ENCODE measurements around the gene LETM1. TPM values are rescaled to one million over a fixed set of nuclear protein-coding genes. Genes with fewer than 3 reads are reported as not detected.
A peak's percentile ranks its signal among the peaks of the same experiment; 100 is the strongest.

Gene LETM1
- polyA plus RNA-seq, 2 donors, result 25.7 to 30.7 TPM

DNA sequence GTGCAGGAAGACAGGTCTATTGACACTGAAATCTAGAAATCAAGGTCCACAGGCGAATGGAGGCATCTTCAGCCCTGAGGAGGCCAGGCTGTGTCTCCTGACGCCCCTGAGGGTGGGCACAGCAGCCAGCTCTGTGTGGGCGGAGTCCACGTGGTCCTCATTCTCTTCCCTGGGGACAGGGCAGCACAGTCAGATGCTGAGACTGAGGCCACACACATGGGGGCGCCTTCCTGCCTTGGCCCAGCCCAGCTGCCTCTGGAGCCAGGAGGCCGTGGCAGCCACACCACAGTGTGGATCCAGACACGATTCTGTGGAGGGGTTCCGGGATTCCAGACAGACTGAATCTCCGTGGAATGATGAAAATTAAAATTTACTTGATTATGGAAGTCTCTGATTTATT, 42.0 kb downstream of the LETM1 start:
- H3K27me3 ChIP-seq (ENCODE audit: control insufficient read depth in 1 of 2, insufficient read depth in 2 of 2, low read length in 2 of 2), result no peaks in the 10 kb centered on the region
- no peak overlapping the region for H3K4me3 ChIP-seq (ENCODE audit: low read depth in 1 of 2, low read length in 2 of 2)
- H3K9me3 ChIP-seq (ENCODE audit: control insufficient read depth in 2 of 2, insufficient read depth in 1 of 2, low read depth in 1 of 2, low read length in 1 of 2), result no peaks in the 10 kb centered on the region
- no peaks in the 10 kb centered on the region for H3K4me1 ChIP-seq (ENCODE audit: control insufficient read depth in 2 of 2, insufficient read depth in 2 of 2, low read length in 1 of 2)
- 68 to 69% methylated on average over 9 of the region's 9 CpGs for WGBS, 2 donors
- no peak overlapping the region for H3K27ac ChIP-seq (ENCODE audit: low read depth in 2 of 2, low read length in 1 of 2)
- H3K36me3 ChIP-seq (ENCODE audit: control insufficient read depth in 2 of 2, insufficient read depth in 2 of 2, low read length in 1 of 2), result peaks cover 8 to 49% of the 10 kb centered on the region in 2 donors

DNA sequence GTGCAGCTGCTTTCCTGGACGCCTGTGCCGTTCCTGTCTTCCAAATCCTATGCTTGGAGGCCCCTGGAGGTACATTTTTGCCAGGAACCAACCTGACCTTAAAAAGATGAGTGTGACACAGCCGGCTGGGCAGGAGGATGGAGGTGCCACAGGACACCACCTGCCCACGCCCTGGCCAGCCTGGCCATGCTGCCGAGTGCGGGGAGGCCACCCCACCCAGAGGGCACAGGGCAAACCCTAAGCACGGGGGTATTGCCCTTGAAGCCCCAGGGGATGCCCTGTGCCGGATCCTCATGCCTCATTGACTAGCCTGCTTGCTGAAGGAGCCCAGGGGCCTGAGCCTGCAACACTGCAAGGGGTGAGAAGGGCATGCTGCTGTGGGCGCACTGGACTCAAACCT, 42.7 kb downstream of the LETM1 start:
- Histone ChIP-seq H3K36me3 (ENCODE audit: control insufficient read depth in 2 of 2, insufficient read depth in 2 of 2, low read length in 1 of 2) (peaks cover 7 to 47% of the 10 kb centered on the region in 2 donors), H3K27me3 (ENCODE audit: control insufficient read depth in 1 of 2, insufficient read depth in 2 of 2, low read length in 2 of 2) (no peaks in the 10 kb centered on the region), H3K9me3 (ENCODE audit: control insufficient read depth in 2 of 2, insufficient read depth in 1 of 2, low read depth in 1 of 2, low read length in 1 of 2) (no peaks in the 10 kb centered on the region), H3K4me3 (ENCODE audit: low read depth in 1 of 2, low read length in 2 of 2) (no peak overlapping the region), H3K27ac (ENCODE audit: low read depth in 2 of 2, low read length in 1 of 2) (no peak overlapping the region), H3K4me1 (ENCODE audit: control insufficient read depth in 2 of 2, insufficient read depth in 2 of 2, low read length in 1 of 2) (no peaks in the 10 kb centered on the region)
- WGBS, 2 donors, result 67 to 71% methylated on average over 9 of the region's 9 CpGs

DNA sequence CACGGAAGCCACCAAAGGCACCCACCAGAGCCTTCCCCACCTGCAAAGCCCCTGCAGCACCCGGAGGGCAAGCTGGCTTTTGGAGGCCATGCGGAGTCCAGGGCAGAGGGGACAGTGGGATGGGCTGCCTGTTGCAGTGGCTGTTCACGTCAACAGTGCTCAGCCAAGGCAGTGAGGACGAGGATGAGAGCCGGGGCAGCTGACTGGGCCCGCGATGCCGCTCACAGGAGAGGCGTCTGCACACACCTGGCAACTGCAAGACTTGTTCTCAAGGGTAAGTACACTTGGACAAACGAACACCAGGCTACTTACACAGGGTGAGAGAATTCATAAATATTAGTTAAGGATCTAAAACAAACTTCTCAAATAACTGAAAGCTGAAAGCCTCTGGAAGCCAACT, 43.2 kb downstream of the LETM1 start:
- 73 to 81% methylated on average over 11 of the region's 11 CpGs for WGBS, 2 donors
- Histone ChIP-seq H3K27me3 (ENCODE audit: control insufficient read depth in 1 of 2, insufficient read depth in 2 of 2, low read length in 2 of 2) (no peaks in the 10 kb centered on the region), H3K36me3 (ENCODE audit: control insufficient read depth in 2 of 2, insufficient read depth in 2 of 2, low read length in 1 of 2) (peaks cover 7 to 46% of the 10 kb centered on the region in 2 donors), H3K27ac (ENCODE audit: low read depth in 2 of 2, low read length in 1 of 2) (no peak overlapping the region), H3K4me1 (ENCODE audit: control insufficient read depth in 2 of 2, insufficient read depth in 2 of 2, low read length in 1 of 2) (no peaks in the 10 kb centered on the region), H3K9me3 (ENCODE audit: control insufficient read depth in 2 of 2, insufficient read depth in 1 of 2, low read depth in 1 of 2, low read length in 1 of 2) (no peaks in the 10 kb centered on the region), H3K4me3 (ENCODE audit: low read depth in 1 of 2, low read length in 2 of 2) (no peak overlapping the region)

DNA sequence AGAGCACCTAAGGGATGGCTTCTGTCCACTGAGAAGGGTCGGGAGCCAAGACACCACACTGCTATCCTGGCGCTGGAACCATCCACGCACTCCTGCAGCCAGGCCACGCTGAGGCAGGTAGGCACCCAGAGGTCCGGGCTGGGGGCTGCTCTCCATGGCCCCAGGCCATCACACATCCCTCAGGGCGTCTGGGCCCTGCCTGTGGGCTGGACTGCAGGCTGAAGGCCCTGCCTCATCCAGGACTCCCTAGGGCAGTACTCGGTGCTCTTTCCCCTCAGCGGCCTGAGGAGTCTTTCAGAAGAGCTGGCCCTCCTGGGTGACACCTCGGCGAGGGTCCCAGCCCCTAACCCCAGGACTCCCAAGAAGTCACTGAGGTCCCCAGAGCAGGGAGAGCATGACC, 45.2 kb downstream of the LETM1 start:
- no peak overlapping the region for H3K4me3 ChIP-seq (ENCODE audit: low read depth in 1 of 2, low read length in 2 of 2)
- WGBS, 2 donors, result 83 to 86% methylated on average over 10 of the region's 10 CpGs
- H3K4me1 ChIP-seq (ENCODE audit: control insufficient read depth in 2 of 2, insufficient read depth in 2 of 2, low read length in 1 of 2), result no peaks in the 10 kb centered on the region
- H3K27ac ChIP-seq (ENCODE audit: low read depth in 2 of 2, low read length in 1 of 2), result no peak overlapping the region
- no peaks in the 10 kb centered on the region for H3K9me3 ChIP-seq (ENCODE audit: control insufficient read depth in 2 of 2, insufficient read depth in 1 of 2, low read depth in 1 of 2, low read length in 1 of 2)
- peaks cover 0 to 49% of the 10 kb centered on the region in 2 donors for H3K36me3 ChIP-seq (ENCODE audit: control insufficient read depth in 2 of 2, insufficient read depth in 2 of 2, low read length in 1 of 2)
- no peaks in the 10 kb centered on the region for H3K27me3 ChIP-seq (ENCODE audit: control insufficient read depth in 1 of 2, insufficient read depth in 2 of 2, low read length in 2 of 2)

DNA sequence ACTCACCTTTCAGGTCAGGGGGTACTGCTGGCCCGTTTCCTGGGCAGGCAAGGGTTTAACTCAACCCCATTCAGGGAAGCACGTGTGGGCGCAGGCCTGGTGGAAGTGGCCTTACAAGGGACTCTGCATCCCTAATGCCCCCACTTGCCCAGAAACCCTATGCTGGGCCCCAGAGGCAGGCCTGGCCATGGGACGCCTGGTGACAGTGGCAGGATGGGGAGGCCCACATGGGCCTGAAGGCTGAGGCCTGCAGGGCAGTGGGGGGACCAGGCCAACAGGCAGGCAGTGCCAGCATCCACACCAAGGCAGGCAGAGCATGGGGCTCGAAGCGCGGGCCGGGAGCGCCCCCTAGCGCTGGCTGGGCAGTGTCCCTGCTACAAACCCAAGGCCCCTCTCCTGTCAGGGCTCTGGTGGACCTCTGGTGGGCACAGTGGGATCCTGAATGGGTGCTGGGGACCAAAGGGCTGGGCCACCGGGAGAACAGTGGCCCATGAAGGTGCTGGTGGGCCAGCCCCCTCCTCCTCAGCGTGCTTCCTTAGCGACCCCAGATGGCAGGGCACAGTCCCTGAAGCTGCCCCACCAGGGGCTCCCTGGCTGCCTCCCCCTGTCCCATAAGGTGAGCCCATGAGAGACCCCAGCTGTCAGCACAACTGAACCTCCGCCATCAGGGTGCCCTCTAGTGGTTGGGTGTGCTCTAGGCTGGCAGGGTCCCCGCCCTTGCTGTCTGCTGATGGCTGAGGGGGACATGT, 46.0 kb downstream of the LETM1 start:
- no peaks in the 10 kb centered on the region for H3K4me1 ChIP-seq (ENCODE audit: control insufficient read depth in 2 of 2, insufficient read depth in 2 of 2, low read length in 1 of 2)
- no peaks in the 10 kb centered on the region for H3K9me3 ChIP-seq (ENCODE audit: control insufficient read depth in 2 of 2, insufficient read depth in 1 of 2, low read depth in 1 of 2, low read length in 1 of 2)
- peaks cover 0 to 52% of the 10 kb centered on the region in 2 donors for H3K36me3 ChIP-seq (ENCODE audit: control insufficient read depth in 2 of 2, insufficient read depth in 2 of 2, low read length in 1 of 2)
- 24 to 29% methylated on average over 14 to 15 of the region's 15 CpGs for WGBS, 2 donors
- H3K27me3 ChIP-seq (ENCODE audit: control insufficient read depth in 1 of 2, insufficient read depth in 2 of 2, low read length in 2 of 2), result no peaks in the 10 kb centered on the region
- H3K4me3 ChIP-seq (ENCODE audit: low read depth in 1 of 2, low read length in 2 of 2), result no peak overlapping the region
- H3K27ac ChIP-seq (ENCODE audit: low read depth in 2 of 2, low read length in 1 of 2), result peak overlapping the region; percentile 9 to 51

DNA sequence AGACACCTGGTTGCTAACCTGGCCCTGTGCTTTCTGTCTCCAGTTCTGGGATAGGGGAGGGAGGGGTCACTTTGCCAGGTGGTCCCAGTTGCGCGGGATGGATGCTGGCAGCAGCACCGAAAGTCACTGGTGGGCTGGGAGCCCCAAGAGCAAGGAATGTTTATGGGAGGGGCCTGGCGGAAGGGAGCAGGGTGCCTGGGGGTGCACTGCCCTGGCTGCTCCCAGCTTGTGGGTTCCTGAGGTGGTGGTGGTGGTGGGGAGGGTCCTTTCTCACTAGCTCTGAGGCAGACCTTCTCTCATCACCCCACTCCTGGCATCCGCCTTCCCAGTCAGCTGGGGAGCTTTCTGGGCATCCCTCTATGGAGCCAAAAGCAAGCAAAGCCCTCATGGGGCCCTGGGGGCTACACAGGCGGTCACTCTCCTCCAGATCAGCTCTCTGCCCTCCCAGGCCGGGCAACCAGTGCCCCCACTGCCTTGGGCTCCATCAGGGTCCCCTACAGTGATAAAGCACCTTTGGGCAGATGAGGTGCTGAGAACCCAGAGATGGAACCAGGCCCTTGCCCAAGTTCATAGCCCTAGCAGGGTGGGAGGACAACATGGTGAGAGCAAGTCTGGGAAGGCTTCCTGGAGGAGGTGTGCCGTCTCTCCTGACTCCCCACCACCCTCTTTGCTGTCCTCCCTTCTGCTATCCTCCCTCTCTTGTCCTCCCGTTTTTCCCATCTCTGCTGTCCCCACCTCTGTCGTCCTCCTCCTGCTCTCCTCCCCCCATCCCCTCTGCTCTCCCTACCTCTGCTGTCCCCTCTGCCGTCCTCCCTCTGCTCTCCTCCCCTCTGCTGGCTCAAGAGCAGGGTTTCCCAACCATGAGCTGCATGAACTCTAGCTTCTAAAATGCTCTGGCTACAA, 46.9 kb downstream of the LETM1 start:
- no peaks in the 10 kb centered on the region for H3K4me1 ChIP-seq (ENCODE audit: control insufficient read depth in 2 of 2, insufficient read depth in 2 of 2, low read length in 1 of 2)
- no peak overlapping the region for H3K4me3 ChIP-seq (ENCODE audit: low read depth in 1 of 2, low read length in 2 of 2)
- WGBS, 2 donors, result 74 to 75% methylated on average over 11 of the region's 11 CpGs
- peaks cover 0 to 53% of the 10 kb centered on the region in 2 donors for H3K36me3 ChIP-seq (ENCODE audit: control insufficient read depth in 2 of 2, insufficient read depth in 2 of 2, low read length in 1 of 2)
- H3K27ac ChIP-seq (ENCODE audit: low read depth in 2 of 2, low read length in 1 of 2), result peak overlapping the region; percentile 9 to 20
- no peaks in the 10 kb centered on the region for H3K27me3 ChIP-seq (ENCODE audit: control insufficient read depth in 1 of 2, insufficient read depth in 2 of 2, low read length in 2 of 2)
- no peaks in the 10 kb centered on the region for H3K9me3 ChIP-seq (ENCODE audit: control insufficient read depth in 2 of 2, insufficient read depth in 1 of 2, low read depth in 1 of 2, low read length in 1 of 2)

DNA sequence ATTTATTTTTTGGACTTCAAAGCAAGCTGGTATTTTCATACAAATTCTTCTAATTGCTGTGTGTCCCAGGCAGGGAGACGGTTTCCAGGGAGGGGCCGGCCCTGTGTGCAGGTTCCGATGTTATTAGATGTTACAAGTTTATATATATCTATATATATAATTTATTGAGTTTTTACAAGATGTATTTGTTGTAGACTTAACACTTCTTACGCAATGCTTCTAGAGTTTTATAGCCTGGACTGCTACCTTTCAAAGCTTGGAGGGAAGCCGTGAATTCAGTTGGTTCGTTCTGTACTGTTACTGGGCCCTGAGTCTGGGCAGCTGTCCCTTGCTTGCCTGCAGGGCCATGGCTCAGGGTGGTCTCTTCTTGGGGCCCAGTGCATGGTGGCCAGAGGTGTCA, 47.6 kb downstream of the LETM1 start:
- H3K36me3 ChIP-seq (ENCODE audit: control insufficient read depth in 2 of 2, insufficient read depth in 2 of 2, low read length in 1 of 2), result peaks cover 0 to 52% of the 10 kb centered on the region in 2 donors
- H3K4me1 ChIP-seq (ENCODE audit: control insufficient read depth in 2 of 2, insufficient read depth in 2 of 2, low read length in 1 of 2), result no peaks in the 10 kb centered on the region
- WGBS, 2 donors, result 71% methylated on average over 6 of the region's 6 CpGs
- no peaks in the 10 kb centered on the region for H3K27me3 ChIP-seq (ENCODE audit: control insufficient read depth in 1 of 2, insufficient read depth in 2 of 2, low read length in 2 of 2)
- H3K4me3 ChIP-seq (ENCODE audit: low read depth in 1 of 2, low read length in 2 of 2), result no peak overlapping the region
- H3K27ac ChIP-seq (ENCODE audit: low read depth in 2 of 2, low read length in 1 of 2), result no peak overlapping the region
- H3K9me3 ChIP-seq (ENCODE audit: control insufficient read depth in 2 of 2, insufficient read depth in 1 of 2, low read depth in 1 of 2, low read length in 1 of 2), result no peaks in the 10 kb centered on the region

DNA sequence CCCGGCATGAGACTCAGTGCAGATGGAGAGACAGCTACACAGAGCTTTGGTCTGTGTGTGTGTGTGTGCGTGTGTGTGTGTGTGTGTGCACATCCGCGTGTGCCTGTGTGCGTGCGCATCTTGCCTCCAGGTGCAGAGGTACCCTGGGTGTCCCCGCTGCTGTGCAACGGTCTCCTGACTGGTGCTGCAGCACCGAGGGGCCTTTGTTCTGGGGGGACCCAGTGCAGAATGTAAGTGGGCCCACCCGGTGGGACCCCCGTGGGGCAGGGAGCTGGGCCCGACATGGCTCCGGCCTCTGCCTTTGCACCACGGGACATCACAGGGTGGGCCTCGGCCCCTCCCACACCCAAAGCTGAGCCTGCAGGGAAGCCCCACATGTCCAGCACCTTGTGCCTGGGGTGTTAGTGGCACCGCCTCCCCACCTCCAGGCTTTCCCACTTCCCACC, 48.6 kb downstream of the LETM1 start:
- WGBS, 2 donors, result 74 to 78% methylated on average over 14 to 16 of the region's 16 CpGs
- Histone ChIP-seq H3K27me3 (ENCODE audit: control insufficient read depth in 1 of 2, insufficient read depth in 2 of 2, low read length in 2 of 2) (no peaks in the 10 kb centered on the region), H3K9me3 (ENCODE audit: control insufficient read depth in 2 of 2, insufficient read depth in 1 of 2, low read depth in 1 of 2, low read length in 1 of 2) (no peaks in the 10 kb centered on the region), H3K27ac (ENCODE audit: low read depth in 2 of 2, low read length in 1 of 2) (no peak overlapping the region), H3K4me3 (ENCODE audit: low read depth in 1 of 2, low read length in 2 of 2) (no peak overlapping the region), H3K4me1 (ENCODE audit: control insufficient read depth in 2 of 2, insufficient read depth in 2 of 2, low read length in 1 of 2) (no peaks in the 10 kb centered on the region), H3K36me3 (ENCODE audit: control insufficient read depth in 2 of 2, insufficient read depth in 2 of 2, low read length in 1 of 2) (peaks cover 0 to 53% of the 10 kb centered on the region in 2 donors)

DNA sequence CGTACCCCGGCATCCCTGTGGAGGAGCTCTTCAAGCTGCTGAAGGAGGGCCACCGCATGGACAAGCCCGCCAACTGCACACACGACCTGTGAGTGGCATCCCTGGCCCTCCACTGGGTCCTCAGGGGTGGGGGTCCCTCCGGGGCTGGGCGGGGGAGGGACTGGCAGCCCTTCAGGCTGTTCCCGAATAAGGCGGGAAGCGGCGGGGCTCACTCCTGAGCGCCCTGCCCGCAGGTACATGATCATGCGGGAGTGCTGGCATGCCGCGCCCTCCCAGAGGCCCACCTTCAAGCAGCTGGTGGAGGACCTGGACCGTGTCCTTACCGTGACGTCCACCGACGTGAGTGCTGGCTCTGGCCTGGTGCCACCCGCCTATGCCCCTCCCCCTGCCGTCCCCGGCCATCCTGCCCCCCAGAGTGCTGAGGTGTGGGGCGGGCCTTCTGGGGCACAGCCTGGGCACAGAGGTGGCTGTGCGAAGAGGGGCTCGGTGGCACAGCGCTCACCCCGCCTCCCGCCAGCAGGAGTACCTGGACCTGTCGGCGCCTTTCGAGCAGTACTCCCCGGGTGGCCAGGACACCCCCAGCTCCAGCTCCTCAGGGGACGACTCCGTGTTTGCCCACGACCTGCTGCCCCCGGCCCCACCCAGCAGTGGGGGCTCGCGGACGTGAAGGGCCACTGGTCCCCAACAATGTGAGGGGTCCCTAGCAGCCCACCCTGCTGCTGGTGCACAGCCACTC, 49.2 kb downstream of the LETM1 start:
- 79 to 81% methylated on average over 39 to 41 of the region's 41 CpGs for WGBS, 2 donors
- Histone ChIP-seq H3K27ac (ENCODE audit: low read depth in 2 of 2, low read length in 1 of 2) (no peak overlapping the region), H3K27me3 (ENCODE audit: control insufficient read depth in 1 of 2, insufficient read depth in 2 of 2, low read length in 2 of 2) (no peaks in the 10 kb centered on the region), H3K4me1 (ENCODE audit: control insufficient read depth in 2 of 2, insufficient read depth in 2 of 2, low read length in 1 of 2) (peaks cover 0 to 5% of the 10 kb centered on the region in 2 donors), H3K9me3 (ENCODE audit: control insufficient read depth in 2 of 2, insufficient read depth in 1 of 2, low read depth in 1 of 2, low read length in 1 of 2) (no peaks in the 10 kb centered on the region), H3K4me3 (ENCODE audit: low read depth in 1 of 2, low read length in 2 of 2) (no peak overlapping the region), H3K36me3 (ENCODE audit: control insufficient read depth in 2 of 2, insufficient read depth in 2 of 2, low read length in 1 of 2) (peaks cover 0 to 59% of the 10 kb centered on the region in 2 donors)

Measured in esophagus (tissue), 2 donors.